Measurements from ENCODE around the gene OR6Q1. TPM values are rescaled to one million over a fixed set of nuclear protein-coding genes. Genes with fewer than 3 reads are reported as not detected.

OR6Q1 gene
- polyA plus RNA-seq, 1 donor from 2014 or later: not detected

DNA sequence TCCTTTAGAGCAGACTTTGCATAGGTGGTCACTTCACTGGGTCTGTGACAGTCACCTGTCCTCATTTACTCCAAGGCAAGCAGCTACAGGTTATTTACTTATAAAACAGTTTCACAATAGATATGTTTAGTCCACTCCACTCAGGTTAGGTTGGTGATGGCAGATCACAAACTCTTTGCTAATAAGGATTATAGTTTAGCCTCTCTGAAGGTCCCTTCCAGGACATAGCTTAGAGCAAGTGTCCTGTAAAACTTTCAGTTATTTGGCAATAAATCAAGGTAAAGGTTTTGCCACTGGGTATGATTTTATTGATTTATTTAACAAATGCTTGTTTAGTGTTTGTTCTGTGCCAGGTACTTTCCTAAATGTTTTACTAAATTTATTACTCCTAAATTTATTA, 8.8 kb downstream of the OR6Q1 start:
- TF ChIP-seq TAF1 (IDR thresholded peaks at IDR 0.05; ENCODE audit: low read depth) (no peak), EP300 (conservative IDR thresholded peaks at IDR 0.05; ENCODE audit: poor library complexity, severe bottlenecking) (no peak), RAD21 (conservative IDR thresholded peaks at IDR 0.05) (no peak)
- TF ChIP-seq, protein P1, sequence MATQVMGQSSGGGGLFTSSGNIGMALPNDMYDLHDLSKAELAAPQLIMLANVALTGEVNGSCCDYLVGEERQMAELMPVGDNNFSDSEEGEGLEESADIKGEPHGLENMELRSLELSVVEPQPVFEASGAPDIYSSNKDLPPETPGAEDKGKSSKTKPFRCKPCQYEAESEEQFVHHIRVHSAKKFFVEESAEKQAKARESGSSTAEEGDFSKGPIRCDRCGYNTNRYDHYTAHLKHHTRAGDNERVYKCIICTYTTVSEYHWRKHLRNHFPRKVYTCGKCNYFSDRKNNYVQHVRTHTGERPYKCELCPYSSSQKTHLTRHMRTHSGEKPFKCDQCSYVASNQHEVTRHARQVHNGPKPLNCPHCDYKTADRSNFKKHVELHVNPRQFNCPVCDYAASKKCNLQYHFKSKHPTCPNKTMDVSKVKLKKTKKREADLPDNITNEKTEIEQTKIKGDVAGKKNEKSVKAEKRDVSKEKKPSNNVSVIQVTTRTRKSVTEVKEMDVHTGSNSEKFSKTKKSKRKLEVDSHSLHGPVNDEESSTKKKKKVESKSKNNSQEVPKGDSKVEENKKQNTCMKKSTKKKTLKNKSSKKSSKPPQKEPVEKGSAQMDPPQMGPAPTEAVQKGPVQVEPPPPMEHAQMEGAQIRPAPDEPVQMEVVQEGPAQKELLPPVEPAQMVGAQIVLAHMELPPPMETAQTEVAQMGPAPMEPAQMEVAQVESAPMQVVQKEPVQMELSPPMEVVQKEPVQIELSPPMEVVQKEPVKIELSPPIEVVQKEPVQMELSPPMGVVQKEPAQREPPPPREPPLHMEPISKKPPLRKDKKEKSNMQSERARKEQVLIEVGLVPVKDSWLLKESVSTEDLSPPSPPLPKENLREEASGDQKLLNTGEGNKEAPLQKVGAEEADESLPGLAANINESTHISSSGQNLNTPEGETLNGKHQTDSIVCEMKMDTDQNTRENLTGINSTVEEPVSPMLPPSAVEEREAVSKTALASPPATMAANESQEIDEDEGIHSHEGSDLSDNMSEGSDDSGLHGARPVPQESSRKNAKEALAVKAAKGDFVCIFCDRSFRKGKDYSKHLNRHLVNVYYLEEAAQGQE (IDR thresholded peaks at IDR 0.05; ENCODE audit: borderline replicate concordance): no peak
- TF ChIP-seq, protein P2, sequence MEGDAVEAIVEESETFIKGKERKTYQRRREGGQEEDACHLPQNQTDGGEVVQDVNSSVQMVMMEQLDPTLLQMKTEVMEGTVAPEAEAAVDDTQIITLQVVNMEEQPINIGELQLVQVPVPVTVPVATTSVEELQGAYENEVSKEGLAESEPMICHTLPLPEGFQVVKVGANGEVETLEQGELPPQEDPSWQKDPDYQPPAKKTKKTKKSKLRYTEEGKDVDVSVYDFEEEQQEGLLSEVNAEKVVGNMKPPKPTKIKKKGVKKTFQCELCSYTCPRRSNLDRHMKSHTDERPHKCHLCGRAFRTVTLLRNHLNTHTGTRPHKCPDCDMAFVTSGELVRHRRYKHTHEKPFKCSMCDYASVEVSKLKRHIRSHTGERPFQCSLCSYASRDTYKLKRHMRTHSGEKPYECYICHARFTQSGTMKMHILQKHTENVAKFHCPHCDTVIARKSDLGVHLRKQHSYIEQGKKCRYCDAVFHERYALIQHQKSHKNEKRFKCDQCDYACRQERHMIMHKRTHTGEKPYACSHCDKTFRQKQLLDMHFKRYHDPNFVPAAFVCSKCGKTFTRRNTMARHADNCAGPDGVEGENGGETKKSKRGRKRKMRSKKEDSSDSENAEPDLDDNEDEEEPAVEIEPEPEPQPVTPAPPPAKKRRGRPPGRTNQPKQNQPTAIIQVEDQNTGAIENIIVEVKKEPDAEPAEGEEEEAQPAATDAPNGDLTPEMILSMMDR (IDR thresholded peaks at IDR 0.05; ENCODE audit: poor library complexity, severe bottlenecking): no peak
- Histone ChIP-seq H3K27me3 (ENCODE audit: insufficient read depth, low read depth, low read length) (no peaks in the 10 kb centered on the region), H4K20me1 (ENCODE audit: insufficient read depth) (no peaks in the 10 kb centered on the region), H3K9ac (ENCODE audit: low read length) (no peak overlapping the region), H3K9me3 (ENCODE audit: low read length) (no peaks in the 10 kb centered on the region), H3F3A (ENCODE audit: insufficient read depth, low read length, poor library complexity, severe bottlenecking) (no peaks in the 10 kb centered on the region), H3K79me2 (replicated peaks; ENCODE audit: insufficient read depth, low read length) (no peaks in the 10 kb centered on the region), H3K4me2 (ENCODE audit: low read length) (no peak overlapping the region), H2AFZ (ENCODE audit: low read depth, low read length) (no peak overlapping the region), H3K4me3 (ENCODE audit: low read length) (no peak overlapping the region), H3K27ac (ENCODE audit: low read length) (no peak overlapping the region), H3K9me2 (ENCODE audit: insufficient read depth, low read length) (no peaks in the 10 kb centered on the region), H3K36me3 (ENCODE audit: insufficient read depth, low read length) (no peaks in the 10 kb centered on the region)

DNA sequence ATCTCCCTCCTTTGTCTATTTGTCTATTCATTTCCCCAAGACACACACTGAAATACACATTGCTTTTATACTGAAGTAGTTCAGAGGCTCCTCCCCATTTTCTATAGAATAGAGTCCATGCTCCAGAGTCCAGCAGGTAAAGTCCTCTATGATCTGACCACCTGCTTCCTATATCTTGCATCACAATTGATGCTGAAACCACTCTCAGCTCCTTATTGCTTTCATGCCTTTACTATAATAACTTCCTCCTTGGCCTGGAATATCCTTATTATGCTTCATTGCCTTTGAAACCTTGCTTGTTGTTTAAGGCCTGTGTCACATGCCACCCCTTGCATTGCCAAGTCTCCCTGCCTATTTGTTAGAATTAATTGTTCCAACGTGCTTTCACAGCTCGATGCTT, 12.6 kb downstream of the OR6Q1 start:
- Histone ChIP-seq H4K20me1 (ENCODE audit: insufficient read depth) (no peaks in the 10 kb centered on the region), H3K9me3 (ENCODE audit: low read length) (no peaks in the 10 kb centered on the region), H3F3A (ENCODE audit: insufficient read depth, low read length, poor library complexity, severe bottlenecking) (no peaks in the 10 kb centered on the region), H3K79me2 (replicated peaks; ENCODE audit: insufficient read depth, low read length) (no peaks in the 10 kb centered on the region), H3K4me3 (ENCODE audit: low read length) (no peak overlapping the region), H3K36me3 (ENCODE audit: insufficient read depth, low read length) (no peaks in the 10 kb centered on the region), H3K9me2 (ENCODE audit: insufficient read depth, low read length) (no peaks in the 10 kb centered on the region), H3K27ac (ENCODE audit: low read length) (no peak overlapping the region), H2AFZ (ENCODE audit: low read depth, low read length) (no peak overlapping the region), H3K4me2 (ENCODE audit: low read length) (no peak overlapping the region), H3K9ac (ENCODE audit: low read length) (no peak overlapping the region), H3K27me3 (ENCODE audit: insufficient read depth, low read depth, low read length) (no peaks in the 10 kb centered on the region)
- TF ChIP-seq SMC3 (conservative IDR thresholded peaks at IDR 0.05; ENCODE audit: poor library complexity): no peak
- TF ChIP-seq, protein P2 (IDR thresholded peaks at IDR 0.05; ENCODE audit: poor library complexity, severe bottlenecking): no peak
- no peak for TF ChIP-seq EZH2 (IDR thresholded peaks at IDR 0.05; ENCODE audit: borderline replicate concordance, insufficient read depth, low read length, poor library complexity, severe bottlenecking)
- TF ChIP-seq POLR2AphosphoS5 (IDR thresholded peaks at IDR 0.05): no peak
- TF ChIP-seq, protein P1 (IDR thresholded peaks at IDR 0.05; ENCODE audit: borderline replicate concordance): no peak
- TF ChIP-seq TAF1 (IDR thresholded peaks at IDR 0.05; ENCODE audit: low read depth): no peak
- TF ChIP-seq MXI1 (conservative IDR thresholded peaks at IDR 0.05; ENCODE audit: poor library complexity, severe bottlenecking): no peak
- TF ChIP-seq EP300 (conservative IDR thresholded peaks at IDR 0.05; ENCODE audit: poor library complexity, severe bottlenecking): no peak
- TF ChIP-seq RAD21 (conservative IDR thresholded peaks at IDR 0.05): no peak
